CD4-positive, alpha-beta T cell treated with Interleukin-2 at 100 ng/mL for 4 hours (primary cell): ENCODE data around the gene FXYD6.
"Not testable (repeated sequence)": the region's sequence is repeated elsewhere in the genome, so short reads cannot be mapped to it uniquely, and the experiment has no call there.

ENCODE experiments used
- DNase-seq: peaks from one replicate; pipeline ENCODE4 v3.0.0-alpha.2; 2020; ENCODE audit warnings: low spot score

Gene FXYD6, protein sequence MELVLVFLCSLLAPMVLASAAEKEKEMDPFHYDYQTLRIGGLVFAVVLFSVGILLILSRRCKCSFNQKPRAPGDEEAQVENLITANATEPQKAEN

DNA sequence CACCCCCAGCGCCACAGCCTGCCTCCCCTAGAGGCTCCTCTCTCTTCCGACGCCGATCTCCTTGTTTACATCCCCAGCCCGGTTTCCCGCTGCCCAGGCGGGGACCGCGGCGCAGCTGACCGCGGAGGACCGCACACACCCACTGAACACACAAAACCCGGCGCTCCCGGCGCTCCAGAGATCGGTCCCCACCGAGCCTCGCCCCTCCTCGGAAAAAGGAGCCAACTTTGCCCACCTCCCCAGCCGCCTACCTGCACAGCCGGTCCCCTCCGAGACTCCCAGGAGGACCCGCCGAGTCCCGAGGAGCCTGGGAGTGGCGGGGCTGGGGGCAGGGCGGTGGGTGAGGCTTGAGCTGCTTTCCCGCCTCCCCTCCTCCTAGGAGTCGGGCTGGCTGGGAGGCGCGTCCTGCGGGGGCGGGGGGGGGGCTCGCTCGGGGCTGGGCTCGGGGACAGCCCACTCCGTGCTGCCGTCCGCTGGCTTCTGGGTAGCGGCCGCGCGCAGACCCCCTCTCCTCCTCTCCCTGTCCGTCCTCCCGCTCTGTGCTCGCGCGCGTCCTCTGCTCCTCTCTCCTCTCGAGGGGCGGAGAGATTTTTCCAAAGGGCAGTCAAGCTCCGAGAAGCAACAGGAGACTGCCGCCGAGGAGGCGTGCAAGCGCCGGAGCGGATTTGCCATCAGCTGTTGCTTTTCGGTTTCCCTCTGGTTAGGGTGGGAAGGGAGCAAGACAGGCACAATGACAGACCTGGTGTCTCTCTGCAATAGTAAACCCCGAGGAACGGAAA, at the start of gene FXYD6:
Gene FXYD6, minus strand, starts transcription at position 318 of the 779 bp plus-strand sequence. CDS start 33,882 bp downstream, outside the sequence.
- DNase-seq = no peak

GRCh38 chr11:117926166-117926565, 49.7 kb upstream of the FXYD6 start:
- DNase-seq = not testable (repeated sequence)

DNA sequence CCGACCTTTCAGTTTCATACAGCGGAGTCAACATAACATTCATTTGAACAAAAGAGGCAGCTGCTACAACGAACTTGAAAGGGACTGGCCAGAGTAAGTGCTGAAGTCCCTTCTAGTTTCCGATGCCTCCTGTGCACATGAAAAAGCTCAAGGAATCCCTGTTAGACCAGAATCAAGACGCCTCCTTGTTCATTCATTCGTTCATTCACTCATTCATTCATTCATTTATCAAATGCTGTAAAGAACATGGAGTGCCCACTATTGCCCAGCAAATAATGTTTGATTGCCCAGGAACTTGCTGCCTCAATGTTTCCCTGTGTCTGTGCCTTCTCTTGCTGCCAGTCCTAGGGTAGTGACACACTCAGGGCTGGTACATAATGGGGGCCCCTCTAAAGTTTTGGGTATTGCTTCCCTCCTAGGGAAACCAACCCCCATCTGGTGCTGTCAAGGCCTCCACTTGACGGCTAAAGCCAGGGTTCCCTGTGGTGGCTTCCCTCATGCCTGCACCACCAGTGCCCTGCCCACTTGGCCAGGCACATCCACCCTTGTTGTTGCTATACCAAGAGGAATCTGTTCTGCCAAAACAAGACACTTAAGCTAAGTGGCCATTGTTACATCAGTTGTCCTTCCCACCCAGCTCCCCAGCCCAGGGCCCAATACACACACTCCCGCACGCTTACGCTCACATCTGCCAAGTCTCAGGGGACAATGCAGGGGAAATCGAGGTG, 48.9 kb upstream of the FXYD6 start:
- DNase-seq = no peak

DNA sequence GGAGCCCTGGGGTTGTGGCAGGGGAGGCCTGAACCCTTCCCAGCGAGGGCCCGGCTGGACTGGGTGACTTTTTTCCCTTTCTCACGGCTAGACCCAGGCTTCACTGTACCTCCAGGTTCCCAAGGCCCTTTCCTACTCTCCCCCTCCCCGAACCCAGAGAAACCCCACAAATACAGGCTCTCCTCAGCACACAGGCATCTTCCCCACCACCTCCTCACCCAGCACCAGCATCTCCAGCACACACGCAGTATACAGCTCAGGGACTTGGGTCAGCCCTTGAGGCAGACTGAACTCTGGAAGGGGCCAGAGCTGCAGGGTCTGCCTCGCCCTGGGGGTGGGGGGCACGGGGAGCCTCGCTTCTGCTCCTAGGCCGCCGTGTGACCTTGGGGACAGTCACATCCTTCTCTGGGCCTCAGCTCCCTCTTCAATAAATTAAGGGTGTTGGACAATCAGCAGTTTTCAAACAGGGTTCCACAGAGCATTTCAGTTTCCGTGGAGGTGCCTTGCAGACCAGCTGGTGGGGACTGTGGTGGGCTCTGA, 48.2 kb upstream of the FXYD6 start:
- DNase-seq = no peak

- DNase-seq = no peak
These were observed 47.3 kb upstream of the FXYD6 start for GRCh38 chr11:117923773-117924172.

DNA sequence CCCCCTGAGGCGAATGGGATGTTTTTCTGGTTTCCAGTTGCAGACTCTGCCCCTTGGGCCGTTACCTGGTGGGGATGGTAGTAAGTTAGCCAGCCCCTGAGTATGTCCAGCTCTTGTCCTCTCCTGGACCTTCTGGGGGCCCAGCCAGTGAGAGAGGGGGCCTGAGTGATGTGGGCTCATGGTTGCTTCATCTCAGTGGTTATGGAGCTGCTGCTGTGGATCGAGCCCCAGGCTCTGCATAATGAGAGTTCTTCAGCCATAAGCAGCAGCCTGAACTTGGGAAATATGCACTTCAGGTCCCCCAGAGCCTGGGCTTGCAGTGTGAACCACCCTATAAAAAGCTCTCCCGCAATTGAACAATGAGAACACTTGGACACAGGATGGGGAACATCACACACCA, 46.8 kb upstream of the FXYD6 start:
- DNase-seq = no peak

GRCh38 chr11:117921893-117922292, 45.4 kb upstream of the FXYD6 start:
- DNase-seq = no peak

DNA sequence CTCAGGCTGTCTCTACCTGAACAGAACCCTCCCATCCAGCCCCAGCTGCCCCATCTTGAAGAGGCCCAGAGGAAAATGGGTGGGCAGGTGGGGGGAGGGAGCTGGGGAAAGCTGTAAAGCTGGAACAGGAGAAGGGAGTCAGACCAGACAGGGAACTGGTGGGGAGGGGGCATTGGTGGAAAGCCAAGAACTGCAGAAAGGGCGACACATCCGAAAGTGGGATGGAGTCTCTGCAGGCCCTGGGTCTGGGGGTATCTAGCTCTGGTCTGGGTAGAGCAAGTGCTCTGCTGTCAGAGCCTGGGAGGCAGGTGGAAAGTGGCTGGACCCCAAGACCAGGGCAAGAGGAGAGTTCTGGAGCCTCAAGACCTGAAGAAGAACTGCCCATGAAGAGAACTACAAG, 45.0 kb upstream of the FXYD6 start:
- DNase-seq = no peak

- no peak for DNase-seq
These were observed 43.3 kb upstream of the FXYD6 start for GRCh38 chr11:117919781-117920221.

- no peak for DNase-seq
These were observed 42.9 kb upstream of the FXYD6 start for GRCh38 chr11:117919341-117919740.

DNA sequence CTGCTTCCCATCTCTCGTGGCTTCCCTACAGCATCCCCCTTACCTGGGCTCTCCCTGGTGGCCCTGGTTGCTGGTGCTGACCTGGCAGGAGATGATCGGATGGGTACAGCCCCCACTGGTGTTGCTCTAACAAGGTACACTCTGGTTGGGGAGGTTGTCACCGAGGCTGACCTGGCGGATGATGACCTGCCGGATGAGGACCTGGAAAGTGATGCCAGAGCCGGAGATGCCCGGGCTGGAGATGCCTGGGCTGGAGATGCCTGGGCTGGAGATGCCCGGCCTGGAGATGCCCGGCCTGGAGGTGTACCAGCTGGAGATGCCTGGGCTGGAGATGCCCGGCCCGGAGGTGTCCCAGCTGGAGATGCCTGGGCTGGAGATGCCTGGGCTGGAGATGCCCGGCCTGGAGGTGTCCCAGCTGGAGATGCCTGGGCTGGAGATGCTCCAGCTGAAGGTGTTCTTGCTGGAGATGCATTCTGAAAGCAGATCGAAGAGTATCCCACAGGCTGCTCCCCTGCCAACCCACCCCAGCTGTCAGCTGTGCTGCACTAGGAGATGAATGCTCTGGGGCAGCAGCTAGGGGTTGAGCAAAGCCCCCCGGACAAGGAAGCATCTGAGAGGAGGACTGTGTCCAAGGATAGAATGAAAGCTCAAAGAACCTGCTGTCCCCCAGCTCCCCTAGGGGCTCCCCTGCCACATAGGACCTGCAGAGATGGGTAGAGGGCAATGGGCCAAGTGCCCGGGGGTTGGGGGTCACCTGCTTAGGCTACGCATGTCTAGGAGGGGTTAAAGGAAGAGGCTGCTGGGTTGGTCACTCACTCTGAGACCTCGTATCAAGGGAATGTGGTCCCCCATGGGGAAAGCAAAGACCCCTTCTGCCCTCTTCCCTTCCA, 42.2 kb upstream of the FXYD6 start:
- no peak for DNase-seq

- no peak for DNase-seq
These were observed 41.2 kb upstream of the FXYD6 start for GRCh38 chr11:117917591-117918151.

- DNase-seq = no peak
These were observed 40.5 kb upstream of the FXYD6 start for GRCh38 chr11:117916956-117917355.

DNA sequence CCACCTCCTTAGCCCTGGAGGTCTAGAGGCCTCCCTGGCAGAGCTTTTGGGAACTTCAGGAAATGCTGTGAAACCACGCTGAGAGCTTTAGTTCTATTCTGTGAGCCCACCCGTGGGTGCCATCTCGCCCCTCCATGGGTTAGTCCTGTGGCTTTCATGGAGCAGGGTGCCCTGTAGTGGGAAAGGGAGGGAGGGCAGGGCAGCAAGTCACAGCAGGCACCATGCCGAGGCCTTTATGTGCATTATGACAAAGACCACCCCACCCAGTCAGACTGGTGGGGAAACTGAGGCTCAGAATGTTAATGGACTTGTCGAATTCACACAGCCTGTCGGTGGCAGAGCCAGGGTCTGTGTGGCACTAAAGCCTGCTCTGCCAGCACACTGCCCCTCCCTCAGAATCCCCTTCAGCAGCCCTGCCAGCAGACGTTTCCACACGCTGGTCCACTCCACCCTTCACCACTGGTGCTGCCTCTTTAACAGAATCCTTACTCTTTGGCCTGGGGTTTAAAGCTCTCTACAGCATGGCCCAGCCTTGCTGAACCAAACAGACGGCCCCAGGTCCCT, 39.3 kb upstream of the FXYD6 start:
- DNase-seq = no peak

GRCh38 chr11:117914991-117915618, 38.6 kb upstream of the FXYD6 start:
- no peak for DNase-seq

GRCh38 chr11:117914398-117914761, 37.9 kb upstream of the FXYD6 start:
- no peak for DNase-seq

DNA sequence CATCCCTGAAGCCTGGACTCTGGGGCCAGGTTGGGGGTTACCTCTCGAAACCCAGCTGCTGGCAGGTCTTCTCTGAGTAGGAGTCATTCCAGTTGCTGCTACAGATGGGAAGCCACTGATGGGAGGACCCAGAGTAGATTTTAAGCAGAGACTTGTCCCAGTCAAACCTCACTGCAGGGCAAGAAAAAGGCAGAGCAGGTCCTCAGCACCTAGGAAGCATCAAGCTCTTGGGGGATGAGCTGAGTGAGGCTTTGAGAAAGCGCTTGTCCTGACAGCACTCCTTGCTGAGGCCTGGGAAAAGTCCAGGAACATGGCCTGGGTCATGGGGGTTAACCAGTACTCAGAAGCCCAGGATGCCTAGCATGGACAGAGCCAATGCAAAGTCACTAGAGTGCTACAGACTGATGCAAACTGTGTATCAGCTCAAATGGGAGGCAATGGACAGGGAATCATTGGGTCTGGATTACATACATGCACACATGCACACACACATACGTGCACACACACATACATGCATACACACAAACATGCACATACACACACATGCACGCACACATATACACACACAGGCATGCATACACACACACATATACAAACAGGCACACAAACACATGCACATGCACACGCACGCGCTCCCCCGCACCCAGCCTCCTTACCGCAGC, 37.4 kb upstream of the FXYD6 start:
- no peak for DNase-seq

DNA sequence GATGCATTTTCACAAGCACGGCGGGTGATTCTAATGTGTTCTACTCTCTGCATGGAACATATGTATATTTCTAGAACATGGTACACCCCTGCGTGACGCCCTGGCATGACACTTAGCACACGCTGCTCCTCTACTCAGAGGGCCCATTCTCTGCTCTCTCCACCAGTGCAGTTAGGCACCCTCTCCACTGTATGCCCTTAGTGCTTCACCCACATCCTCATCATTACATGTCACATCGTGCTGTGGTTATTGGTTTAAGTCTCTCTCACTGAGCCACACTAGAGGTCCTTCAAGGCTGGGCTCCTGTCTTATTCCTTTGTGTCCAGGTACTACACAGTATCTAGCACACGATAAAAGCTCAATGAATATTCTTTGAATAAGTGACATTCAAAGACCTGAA, 36.0 kb upstream of the FXYD6 start:
- no peak for DNase-seq

- DNase-seq = no peak
These were observed 35.2 kb upstream of the FXYD6 start for GRCh38 chr11:117911694-117912093.

DNA sequence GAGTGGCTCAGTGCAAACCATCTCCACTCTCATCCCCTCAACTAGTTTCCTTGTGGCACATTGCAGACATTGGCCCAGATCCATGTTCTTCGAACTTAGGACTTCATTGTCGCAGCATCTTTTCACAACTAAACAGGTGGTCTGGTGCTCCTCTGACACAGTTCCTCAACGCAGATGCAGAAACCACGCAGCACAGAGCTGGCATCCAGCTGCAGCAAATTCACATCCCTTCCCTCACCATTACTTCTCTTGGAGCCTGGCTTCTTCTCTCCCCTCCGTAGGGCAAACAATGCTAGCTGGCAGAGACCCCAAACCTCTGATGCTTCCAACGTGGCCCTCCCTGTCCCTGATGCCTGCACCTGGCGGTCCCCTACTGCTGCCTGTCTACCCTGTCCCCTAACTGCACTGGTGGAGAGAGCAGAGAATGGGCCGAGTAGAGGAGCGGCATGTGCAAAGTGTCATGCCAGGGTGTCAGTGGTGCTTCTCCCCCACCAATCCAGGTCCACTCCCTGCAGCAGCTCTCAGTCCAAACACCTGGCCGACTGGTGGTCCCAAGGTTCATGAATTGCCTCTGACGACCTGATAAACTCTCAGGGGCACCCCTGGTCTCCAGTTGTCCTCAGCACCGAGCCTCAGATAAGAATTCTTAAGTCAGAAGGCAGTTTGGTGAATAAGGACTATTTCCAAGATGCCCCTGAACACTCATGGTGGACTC, 34.6 kb upstream of the FXYD6 start:
- no peak for DNase-seq
